B cell (primary cell): Measurements from ENCODE around the gene CRYGN. TPM values are rescaled to one million over a fixed set of nuclear protein-coding genes. Genes with fewer than 3 reads are reported as not detected.

ENCODE experiments used
- ATAC-seq: fragments of 200-7000 bp; cut with Tn5 transposase; one replicate; pipeline ENCODE4 v1.10.0; 2021; ENCODE audit warnings: low read depth, mild to moderate bottlenecking, moderate number of reproducible peaks, moderate library complexity
- CTCF ChIA-PET: fragments of 350-600 bp; sonication (Branson Sonifier 250); formaldehyde crosslinking; loops from one replicate; lab custom pipeline; 2021; ENCODE audit warnings: antibody characterized with exemption, inconsistent platforms; lab: Charles Lee
- POLR2A ChIA-PET: fragments of 350-600 bp; sonication (Branson Sonifier 250); formaldehyde crosslinking; loops from one replicate; lab custom pipeline; 2021; ENCODE audit warnings: antibody characterized with exemption; lab: Charles Lee
- DNase-seq: peaks from one replicate; pipeline ENCODE4 v3.0.0; 2013
- H2AFZ ChIP-seq: 2 replicates; pipeline ENCODE4 v1.6.1; 2012; ENCODE audit warnings: mild to moderate bottlenecking, low read depth, low read length; ENCODE audit not compliant: insufficient read depth, poor library complexity, severe bottlenecking
- H3K27ac ChIP-seq, 2 donors: 1 replicate in 1 of 2; 2 replicates in 1 of 2; pipeline ENCODE4 v1.5.1; 2012 to 2013; ENCODE audit warnings: low read length in 2 of 2, mild to moderate bottlenecking in 2 of 2, moderate library complexity in 1 of 2
- H3K27me3 ChIP-seq, 4 experiments: fragments of 200-600 bp in 1 of 4; sonication (generic) in 1 of 4; replicated peaks in 1 of 4; 1 replicate in 2 of 4; 2 replicates in 2 of 4; pipeline versions ENCODE4 v1.6.1 to v1.7.0; 2013 to 2016; ENCODE audit warnings: low read length in 3 of 4, mild to moderate bottlenecking in 2 of 4, mixed read lengths in 1 of 4, moderate library complexity in 1 of 4; ENCODE audit not compliant: insufficient read depth in 4 of 4, control insufficient read depth in 3 of 4; ENCODE audit errors: control extremely low read depth in 1 of 4
- H3K36me3 ChIP-seq, 2 experiments: replicated peaks in 1 of 2; 1 replicate in 1 of 2; 2 replicates in 1 of 2; pipeline versions ENCODE4 v1.6.1 to v1.7.1; 2013; ENCODE audit warnings: low read length in 1 of 2; ENCODE audit not compliant: insufficient read depth in 2 of 2, control insufficient read depth in 1 of 2; ENCODE audit errors: control extremely low read depth in 1 of 2, extremely low read depth in 1 of 2
- H3K4me1 ChIP-seq, 2 donors: fragments of 200-600 bp in 1 of 2; sonication (generic) in 1 of 2; 1 replicate in 1 of 2; 2 replicates in 1 of 2; pipeline versions ENCODE4 v1.5.1 to v1.6.1; 2013 to 2017; ENCODE audit warnings: low read length in 2 of 2; ENCODE audit not compliant: control insufficient read depth in 2 of 2, insufficient read depth in 2 of 2
- H3K4me2 ChIP-seq: replicated peaks from 2 replicates; pipeline ENCODE3; 2012; ENCODE audit warnings: mild to moderate bottlenecking, low read depth, low read length; ENCODE audit not compliant: poor library complexity, severe bottlenecking
- H3K4me3 ChIP-seq, 5 experiments: fragments of 200-600 bp in 1 of 5; sonication (generic) in 1 of 5; 1 replicate in 3 of 5; 2 replicates in 2 of 5; pipeline versions ENCODE4 v1.5.1 to v1.7.0; 2011 to 2016; ENCODE audit warnings: low read length in 4 of 5, mild to moderate bottlenecking in 4 of 5, low read depth in 2 of 5, control low read depth in 1 of 5, moderate library complexity in 1 of 5; ENCODE audit not compliant: insufficient read depth in 1 of 5; ENCODE audit errors: control extremely low read depth in 1 of 5, extremely low read depth in 1 of 5
- H3K79me2 ChIP-seq: fragments of 200-600 bp; sonication (generic); one replicate; pipeline ENCODE4 v1.6.0; 2016; ENCODE audit warnings: low read length; ENCODE audit not compliant: control insufficient read depth, insufficient read depth
- H3K9ac ChIP-seq: fragments of 200-600 bp; sonication (generic); 2 replicates; pipeline ENCODE4 v1.6.1; 2017; ENCODE audit warnings: mild to moderate bottlenecking, low read length, moderate library complexity
- H3K9me3 ChIP-seq, 3 donors: one replicate each; pipeline versions ENCODE4 v1.6.1 to v1.7.1; 2013; ENCODE audit warnings: low read length in 2 of 3; ENCODE audit not compliant: control insufficient read depth in 2 of 3, insufficient read depth in 1 of 3; ENCODE audit errors: control extremely low read depth in 1 of 3
- H4K20me1 ChIP-seq: 2 replicates; pipeline ENCODE4 v1.6.0; 2012; ENCODE audit warnings: mild to moderate bottlenecking, low read length; ENCODE audit not compliant: insufficient read depth, control insufficient read depth, poor library complexity, severe bottlenecking
- H3K27ac Mint-ChIP-seq: one replicate; pipeline ENCODE4 v1.8.0; 2021; ENCODE audit warnings: mixed read lengths
- H3K27me3 Mint-ChIP-seq: one replicate; pipeline ENCODE4 v1.8.0; 2021; ENCODE audit warnings: mixed read lengths
- H3K4me1 Mint-ChIP-seq: one replicate; pipeline ENCODE4 v1.8.0; 2021; ENCODE audit warnings: mixed read lengths
- H3K4me3 Mint-ChIP-seq: one replicate; pipeline ENCODE4 v1.8.0; 2021; ENCODE audit warnings: mixed read lengths
- H3K9me3 Mint-ChIP-seq: one replicate; pipeline ENCODE4 v1.8.0; 2022; ENCODE audit warnings: mixed read lengths; ENCODE audit not compliant: insufficient read depth
- CTCF ChIP-seq: fragments of 200-600 bp; IDR thresholded peaks from one replicate; pipeline ENCODE4 v1.8.0; 2022; ENCODE audit warnings: antibody characterized with exemption, mild to moderate bottlenecking
- EZH2 ChIP-seq: IDR thresholded peaks from 2 replicates; pipeline ENCODE4 v1.6.1; 2012; ENCODE audit warnings: borderline replicate concordance, low read depth, mild to moderate bottlenecking, moderate library complexity, low read length; ENCODE audit not compliant: insufficient read depth, poor library complexity, severe bottlenecking
- WGBS: methylation state at CpG from one replicate; pipeline ENCODE4 v1.1.5; 2013; ENCODE audit warnings: missing lambda C conversion rate; ENCODE audit not compliant: insufficient coverage; 5-methylcytosine and 5-hydroxymethylcytosine counted together
- intact Hi-C: fragments of 100-400 bp; cut with micrococcal nuclease; formaldehyde crosslinking; loops from one replicate; pipeline ENCODE4 v1.10.0; 2022
- polyA plus RNA-seq: library from polyadenylated mRNA; depleted of rRNA; stranded (reverse); fragments of >200 nt; gene quantifications from 2 replicates; pipeline ENCODE4 v1.2.3, GENCODE V29; 2012
- total RNA-seq, 2 donors: library from RNA; stranded (reverse); fragments of 120-200 nt in 1 of 2; gene quantifications; 1 replicate in 1 of 2; 2 replicates in 1 of 2; pipeline versions ENCODE4 v1.2.3 to v1.2.4, GENCODE V29; 2013 to 2022

Gene CRYGN
- total and polyA plus RNA-seq, 2 donors (not counting 1 experiment from before 2014, with no cell fraction given): not detected

GRCh38 chr7:151488096-151488495, 48.2 kb upstream of the CRYGN start:
- H3K79me2 ChIP-seq: peaks cover 69% of the 10 kb centered on the region
- intact Hi-C loops: no loop called here

GRCh38 chr7:151487228-151487627, 47.3 kb upstream of the CRYGN start:
- peaks cover 3 to 65% of the 10 kb centered on the region in 2 experiments for H3K36me3 ChIP-seq
- no peak for DNase-seq
- H3K4me2 ChIP-seq: no peak overlapping the region
- H3K79me2 ChIP-seq: peaks cover 63% of the 10 kb centered on the region
- no peak overlapping the region for H3K9ac ChIP-seq
- peaks cover 45% of the 10 kb centered on the region for H4K20me1 ChIP-seq
- H3K27me3 ChIP-seq: no peaks in the 10 kb centered on the region
- no peak overlapping the region for H3K27ac Mint-ChIP-seq
- no peak for ATAC-seq
- no peaks in the 10 kb centered on the region for H3K9me3 Mint-ChIP-seq
- TF ChIP-seq EZH2: no peak
- no peak for TF ChIP-seq CTCF
- 100% methylated on average over 1 of the region's 2 CpGs for whole genome bisulfite sequencing
- peaks cover 17% of the 10 kb centered on the region for H3K4me1 Mint-ChIP-seq
- H3K27ac ChIP-seq: no peak overlapping the region
- peaks cover 12 to 13% of the 10 kb centered on the region in 2 donors for H3K4me1 ChIP-seq
- intact Hi-C loops: no loop called here
- CTCF ChIA-PET: no interaction called here
- H3K4me3 Mint-ChIP-seq: no peak overlapping the region
- H3K4me3 ChIP-seq: no peak overlapping the region
- POLR2A ChIA-PET: no interaction called here
- no peak overlapping the region for H2AFZ ChIP-seq
- no peaks in the 10 kb centered on the region for H3K9me3 ChIP-seq
- H3K27me3 Mint-ChIP-seq: no peaks in the 10 kb centered on the region

More at GRCh38 chr7:151488096-151488495, 48.2 kb upstream of the CRYGN start:
- CTCF ChIA-PET: no interaction called here
- H4K20me1 ChIP-seq: peaks cover 53% of the 10 kb centered on the region
- Mint-ChIP-seq H3K4me3 (no peak overlapping the region), H3K27ac (no peak overlapping the region), H3K27me3 (no peaks in the 10 kb centered on the region), H3K9me3 (no peaks in the 10 kb centered on the region), H3K4me1 (peaks cover 17% of the 10 kb centered on the region)
- no peak overlapping the region for H3K9ac ChIP-seq
- ATAC-seq (no peak), DNase-seq (no peak)
- no peak overlapping the region for H3K27ac ChIP-seq
- H3K4me3 ChIP-seq: no peak overlapping the region
- no peaks in the 10 kb centered on the region for H3K9me3 ChIP-seq
- POLR2A ChIA-PET: no interaction called here
- peaks cover 12 to 13% of the 10 kb centered on the region in 2 donors for H3K4me1 ChIP-seq
- peaks cover under 1 to 61% of the 10 kb centered on the region in 2 experiments for H3K36me3 ChIP-seq
- no peak overlapping the region for H3K4me2 ChIP-seq
- no peak for TF ChIP-seq EZH2
- no peak for TF ChIP-seq CTCF
- H2AFZ ChIP-seq: no peak overlapping the region
- H3K27me3 ChIP-seq: no peaks in the 10 kb centered on the region
